Ovary (tissue), 3 donors: ENCODE measurements around the gene GON4L.

Experiments used
- EP300 ChIP-seq: sonication (generic); formaldehyde crosslinking; IDR thresholded peaks from one replicate; pipeline ENCODE4 v1.6.1; 2017; ENCODE audit warnings: antibody characterized with exemption
- POLR2A ChIP-seq: fragments of 450-650 bp; IDR thresholded peaks from one replicate; pipeline ENCODE4 v1.6.1; 2017; ENCODE audit warnings: antibody characterized with exemption, mild to moderate bottlenecking, moderate library complexity
- TF ChIP-seq, protein P1 (sequence below), 3 donors: fragments of 450-650 bp in 2 of 3; fragments of 200-600 bp in 1 of 3; IDR thresholded peaks; one replicate each; pipeline versions ENCODE4 v1.5.1 to v1.8.0; 2016 to 2022; ENCODE audit warnings: antibody characterized with exemption in 3 of 3, mild to moderate bottlenecking in 1 of 3
- donor health status: DM: no; HTN: no; CAD: no.

DNA sequence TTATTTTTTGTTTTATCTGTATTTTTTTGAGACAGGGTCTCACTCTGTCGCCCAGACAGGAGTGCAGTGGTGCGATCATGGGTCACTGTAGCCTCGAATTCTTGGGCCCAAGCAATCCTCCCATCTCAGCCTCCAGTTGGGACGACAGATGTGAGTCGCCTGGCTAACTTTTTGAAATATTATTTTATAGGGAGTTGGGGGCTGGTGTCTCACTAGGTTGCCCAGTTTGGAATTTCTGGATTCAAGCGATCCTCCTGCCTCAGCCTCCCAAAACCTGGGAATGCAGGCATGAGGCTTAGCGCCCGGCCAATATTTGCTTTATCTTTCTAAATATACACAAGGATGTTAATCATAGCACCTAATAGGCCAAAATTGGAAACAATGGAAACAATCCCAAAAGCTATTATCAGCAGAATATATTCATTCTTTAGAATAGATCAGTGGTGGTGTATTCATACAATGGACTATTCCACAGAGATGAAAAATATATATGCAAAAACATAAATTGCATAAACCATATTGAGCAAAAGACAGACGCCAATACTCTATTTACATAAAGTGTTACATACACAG, 112.2 kb downstream of the GON4L start:
- TF ChIP-seq POLR2A (no peak), EP300 (no peak)
- TF ChIP-seq, protein P1, sequence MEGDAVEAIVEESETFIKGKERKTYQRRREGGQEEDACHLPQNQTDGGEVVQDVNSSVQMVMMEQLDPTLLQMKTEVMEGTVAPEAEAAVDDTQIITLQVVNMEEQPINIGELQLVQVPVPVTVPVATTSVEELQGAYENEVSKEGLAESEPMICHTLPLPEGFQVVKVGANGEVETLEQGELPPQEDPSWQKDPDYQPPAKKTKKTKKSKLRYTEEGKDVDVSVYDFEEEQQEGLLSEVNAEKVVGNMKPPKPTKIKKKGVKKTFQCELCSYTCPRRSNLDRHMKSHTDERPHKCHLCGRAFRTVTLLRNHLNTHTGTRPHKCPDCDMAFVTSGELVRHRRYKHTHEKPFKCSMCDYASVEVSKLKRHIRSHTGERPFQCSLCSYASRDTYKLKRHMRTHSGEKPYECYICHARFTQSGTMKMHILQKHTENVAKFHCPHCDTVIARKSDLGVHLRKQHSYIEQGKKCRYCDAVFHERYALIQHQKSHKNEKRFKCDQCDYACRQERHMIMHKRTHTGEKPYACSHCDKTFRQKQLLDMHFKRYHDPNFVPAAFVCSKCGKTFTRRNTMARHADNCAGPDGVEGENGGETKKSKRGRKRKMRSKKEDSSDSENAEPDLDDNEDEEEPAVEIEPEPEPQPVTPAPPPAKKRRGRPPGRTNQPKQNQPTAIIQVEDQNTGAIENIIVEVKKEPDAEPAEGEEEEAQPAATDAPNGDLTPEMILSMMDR (IDR thresholded peaks at IDR 0.05), result no peak
